A673 (cell line): ENCODE measurements around the gene NCR1. TPM values are rescaled to one million over a fixed set of nuclear protein-coding genes. Genes with fewer than 3 reads are reported as not detected.

Source experiments
- BruUV-seq: library from RNA; stranded (reverse); fragments of 400-500 nt; replicated peaks from 2 replicates; lab custom pipeline; 2021; lab: Mats Ljungman, UMichigan
- CTCF ChIA-PET: fragments of 300-600 bp; sonication (Branson Sonifier 250); formaldehyde crosslinking; loops from one replicate; lab custom pipeline; 2022; ENCODE audit warnings: antibody characterized with exemption; lab: Charles Lee
- POLR2A ChIA-PET: fragments of 300-600 bp; sonication (Branson Sonifier 250); formaldehyde crosslinking; loops from one replicate; lab custom pipeline; 2022; ENCODE audit warnings: antibody characterized with exemption; ENCODE audit not compliant: low non-redundant PET; lab: Charles Lee
- DNase-seq: peaks from one replicate; pipeline ENCODE4 v3.0.0-alpha.2; 2015; ENCODE audit warnings: low spot score
- H3K27ac ChIP-seq: fragments of 200-600 bp; sonication (generic); 2 replicates; pipeline ENCODE4 v1.5.1; 2016; ENCODE audit warnings: mixed run types, low read depth, mild to moderate bottlenecking, mixed read lengths, antibody characterized with exemption, low read length; ENCODE audit not compliant: poor library complexity, severe bottlenecking
- H3K27me3 ChIP-seq: fragments of 200-600 bp; sonication (generic); replicated peaks from 2 replicates; pipeline ENCODE4 v1.6.1; 2017; ENCODE audit warnings: mixed run types, low read depth, mild to moderate bottlenecking, mixed read lengths, antibody characterized with exemption, low read length; ENCODE audit not compliant: insufficient read depth, poor library complexity
- H3K36me3 ChIP-seq: fragments of 200-600 bp; sonication (generic); 2 replicates; pipeline ENCODE4 v1.6.1; 2016; ENCODE audit warnings: mixed run types, mild to moderate bottlenecking, mixed read lengths, antibody characterized with exemption, low read length; ENCODE audit not compliant: insufficient read depth, poor library complexity, severe bottlenecking
- H3K4me1 ChIP-seq: fragments of 200-600 bp; sonication (generic); 2 replicates; pipeline ENCODE4 v1.6.1; 2017; ENCODE audit warnings: mixed run types, mild to moderate bottlenecking, mixed read lengths, antibody characterized with exemption, low read length; ENCODE audit not compliant: insufficient read depth, poor library complexity, severe bottlenecking
- H3K4me3 ChIP-seq: fragments of 200-600 bp; sonication (generic); 2 replicates; pipeline ENCODE4 v1.5.1; 2016; ENCODE audit warnings: low read depth, mixed run types, mild to moderate bottlenecking, mixed read lengths, low read length; ENCODE audit not compliant: poor library complexity, severe bottlenecking
- H3K9me3 ChIP-seq: fragments of 200-600 bp; sonication (generic); 2 replicates; pipeline ENCODE4 v1.6.1; 2016; ENCODE audit warnings: mixed run types, low read depth, mild to moderate bottlenecking, mixed read lengths, antibody characterized with exemption, low read length; ENCODE audit not compliant: poor library complexity, severe bottlenecking
- EZH2 ChIP-seq: fragments of 200-600 bp; sonication (generic); IDR thresholded peaks from 2 replicates; pipeline ENCODE4 v1.6.1; 2017; ENCODE audit warnings: borderline replicate concordance, low read depth, mild to moderate bottlenecking, mixed read lengths, antibody characterized with exemption, low read length; ENCODE audit not compliant: poor library complexity, severe bottlenecking
- intact Hi-C: fragments of 100-400 bp; cut with micrococcal nuclease; formaldehyde crosslinking; loops from one replicate; pipeline ENCODE4 v1.10.0; 2022; ENCODE audit not compliant: unreplicated experiment
- total RNA-seq: library from RNA; stranded (reverse); gene quantifications from 2 replicates; pipeline ENCODE4 v1.2.3, GENCODE V29; 2021
- TF ChIP-seq, protein P1 (sequence below): fragments of 300-800, 200-600 bp; sonication (generic); conservative IDR thresholded peaks from 2 replicates; pipeline ENCODE4 v1.5.1; 2017; ENCODE audit warnings: low read depth, mild to moderate bottlenecking, antibody characterized with exemption, low read length, moderate library complexity, mixed read lengths

The NCR1 gene
- total RNA-seq, 1 experiment from 2014 or later: not detected

DNA sequence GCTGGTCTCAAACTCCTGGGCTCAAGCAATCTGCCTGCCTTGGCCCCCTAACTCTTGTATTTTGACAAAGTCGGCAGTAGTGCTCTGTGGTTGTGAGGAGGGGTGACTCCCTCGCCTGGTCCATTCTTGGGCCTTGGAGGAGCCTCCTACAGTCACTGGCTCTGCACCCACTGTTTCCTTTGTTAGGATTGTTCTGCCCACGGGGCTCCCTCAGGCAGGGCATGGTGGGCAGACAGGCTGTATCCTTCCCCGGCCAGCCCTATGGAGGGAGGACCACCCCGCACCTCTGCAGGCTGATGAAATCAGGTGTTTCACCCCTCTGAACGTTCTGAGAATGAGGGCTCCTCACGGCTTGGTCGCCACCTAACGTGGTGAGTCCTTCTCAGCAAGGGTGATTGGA, 22.7 kb upstream of the NCR1 start:
- POLR2A ChIA-PET: no interaction called here
- DNase-seq: no peak
- CTCF ChIA-PET: interaction anchor here (0.6 kb wide), 1 partner anchor 33 kb away, joined by 4 read pairs; no protein-coding TSS in a partner anchor
- no peak for TF ChIP-seq EZH2
- TF ChIP-seq, protein P1, sequence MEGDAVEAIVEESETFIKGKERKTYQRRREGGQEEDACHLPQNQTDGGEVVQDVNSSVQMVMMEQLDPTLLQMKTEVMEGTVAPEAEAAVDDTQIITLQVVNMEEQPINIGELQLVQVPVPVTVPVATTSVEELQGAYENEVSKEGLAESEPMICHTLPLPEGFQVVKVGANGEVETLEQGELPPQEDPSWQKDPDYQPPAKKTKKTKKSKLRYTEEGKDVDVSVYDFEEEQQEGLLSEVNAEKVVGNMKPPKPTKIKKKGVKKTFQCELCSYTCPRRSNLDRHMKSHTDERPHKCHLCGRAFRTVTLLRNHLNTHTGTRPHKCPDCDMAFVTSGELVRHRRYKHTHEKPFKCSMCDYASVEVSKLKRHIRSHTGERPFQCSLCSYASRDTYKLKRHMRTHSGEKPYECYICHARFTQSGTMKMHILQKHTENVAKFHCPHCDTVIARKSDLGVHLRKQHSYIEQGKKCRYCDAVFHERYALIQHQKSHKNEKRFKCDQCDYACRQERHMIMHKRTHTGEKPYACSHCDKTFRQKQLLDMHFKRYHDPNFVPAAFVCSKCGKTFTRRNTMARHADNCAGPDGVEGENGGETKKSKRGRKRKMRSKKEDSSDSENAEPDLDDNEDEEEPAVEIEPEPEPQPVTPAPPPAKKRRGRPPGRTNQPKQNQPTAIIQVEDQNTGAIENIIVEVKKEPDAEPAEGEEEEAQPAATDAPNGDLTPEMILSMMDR: no peak
- no TSS peak for BruUV-seq
- Histone ChIP-seq H3K27me3 (peaks cover 11% of the 10 kb centered on the region), H3K4me3 (no peak overlapping the region), H3K36me3 (no peaks in the 10 kb centered on the region), H3K27ac (no peak overlapping the region), H3K9me3 (no peaks in the 10 kb centered on the region), H3K4me1 (no peaks in the 10 kb centered on the region)
- intact Hi-C loops: loop anchor here (5.0 kb wide), 1 partner anchor 39 kb away; no protein-coding TSS in a partner anchor

DNA sequence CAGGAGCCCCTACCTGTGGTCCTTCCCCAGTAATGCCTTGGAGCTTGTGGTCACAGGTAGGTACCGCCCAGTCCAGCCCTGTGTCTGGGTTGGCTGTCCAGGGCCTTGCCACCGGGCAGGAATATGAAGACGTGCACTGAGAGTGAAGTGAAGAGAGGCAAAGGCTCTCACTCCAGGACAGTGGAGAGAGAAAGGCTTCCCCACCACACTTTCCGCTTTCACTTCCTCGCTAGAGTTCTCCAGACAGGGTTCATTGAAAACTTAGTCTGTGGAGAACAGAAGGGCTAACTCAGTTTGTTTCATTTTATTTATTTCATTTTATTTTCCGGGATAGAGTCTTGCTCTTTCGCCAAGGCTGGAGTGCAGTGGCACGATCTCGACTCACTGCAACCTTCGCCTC, 17.7 kb upstream of the NCR1 start:
- H3K27me3 ChIP-seq: no peaks in the 10 kb centered on the region
- CTCF ChIA-PET: no interaction called here
- no peaks in the 10 kb centered on the region for H3K36me3 ChIP-seq
- H3K4me1 ChIP-seq: no peaks in the 10 kb centered on the region
- H3K9me3 ChIP-seq: no peaks in the 10 kb centered on the region
- no TSS peak for BruUV-seq
- no peak for DNase-seq
- TF ChIP-seq, protein P1: no peak
- TF ChIP-seq EZH2: no peak
- no peak overlapping the region for H3K27ac ChIP-seq
- intact Hi-C loops: no loop called here
- no peak overlapping the region for H3K4me3 ChIP-seq
- POLR2A ChIA-PET: no interaction called here

DNA sequence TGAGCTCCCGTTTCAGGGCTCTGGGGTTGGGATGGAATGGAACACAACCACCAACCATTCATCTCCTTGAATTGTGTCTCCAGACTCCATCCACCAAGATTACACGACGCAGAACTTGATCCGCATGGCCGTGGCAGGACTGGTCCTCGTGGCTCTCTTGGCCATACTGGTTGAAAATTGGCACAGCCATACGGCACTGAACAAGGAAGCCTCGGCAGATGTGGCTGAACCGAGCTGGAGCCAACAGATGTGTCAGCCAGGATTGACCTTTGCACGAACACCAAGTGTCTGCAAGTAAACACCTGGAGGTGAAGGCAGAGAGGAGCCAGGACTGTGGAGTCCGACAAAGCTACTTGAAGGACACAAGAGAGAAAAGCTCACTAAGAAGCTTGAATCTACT, 16.4 kb upstream of the NCR1 start:
- intact Hi-C loops: no loop called here
- Histone ChIP-seq H3K27me3 (no peaks in the 10 kb centered on the region), H3K9me3 (no peaks in the 10 kb centered on the region), H3K27ac (no peak overlapping the region), H3K36me3 (no peaks in the 10 kb centered on the region), H3K4me3 (no peak overlapping the region), H3K4me1 (no peaks in the 10 kb centered on the region)
- no peak for DNase-seq
- ChIA-PET CTCF (interaction anchor here (0.7 kb wide), 1 partner anchor 15 kb away, joined by 4 read pairs; no protein-coding TSS in a partner anchor), POLR2A (no interaction called here)
- TF ChIP-seq, protein P1: no peak
- no peak for TF ChIP-seq EZH2
- no TSS peak for BruUV-seq
